Left ventricle myocardium inferior (tissue), 1 donor: ENCODE data around the gene CDK6. TPM values are rescaled to one million over a fixed set of nuclear protein-coding genes. Genes with fewer than 3 reads are reported as not detected.

ENCODE experiments used
- DNase-seq: peaks from one replicate; pipeline ENCODE4 v3.0.0-alpha.2; 2020
- H3K27ac ChIP-seq: fragments of 200-600 bp; replicated peaks from 2 replicates; pipeline ENCODE4 v1.8.0; 2021
- H3K27me3 ChIP-seq: fragments of 200-600 bp; 2 replicates; pipeline ENCODE4 v1.8.0; 2021; ENCODE audit warnings: low read depth
- H3K36me3 ChIP-seq: fragments of 200-600 bp; 2 replicates; pipeline ENCODE4 v1.8.0; 2021
- H3K4me1 ChIP-seq: fragments of 200-600 bp; 2 replicates; pipeline ENCODE4 v1.8.0; 2021
- H3K4me3 ChIP-seq: fragments of 200-600 bp; 2 replicates; pipeline ENCODE4 v1.8.0; 2021; ENCODE audit warnings: mild to moderate bottlenecking, moderate library complexity
- H3K9me3 ChIP-seq: fragments of 200-600 bp; replicated peaks from 2 replicates; pipeline ENCODE4 v1.8.0; 2021
- intact Hi-C: fragments of 100-400 bp; cut with micrococcal nuclease; formaldehyde crosslinking; loops from one replicate; pipeline ENCODE4 v1.11.0; 2022
- total RNA-seq: library from RNA; stranded (reverse); fragmentation: NEBNext Ultra II Directional; extraction: Animal tissue kit (Norgen Biotek cat#: 25700); gene quantifications from one replicate; pipeline ENCODE4 v1.2.1, GENCODE V29; 2021
- TF ChIP-seq, protein P1 (sequence below): fragments of 200-600 bp; IDR thresholded peaks from 2 replicates; pipeline ENCODE4 v1.8.0; 2021; ENCODE audit warnings: antibody characterized with exemption, mild to moderate bottlenecking, borderline replicate concordance
- donor health status: DM: no; HTN: yes; CAD: no; lungs with severe emphysema.

Gene CDK6
- total RNA-seq, 1 donor from 2014 or later = 16.5 TPM

- peaks cover 5% of the 10 kb centered on the region for H3K36me3 ChIP-seq
- no peak for DNase-seq
Observed at GRCh38 chr7:92661651-92662050, 174.7 kb downstream of the CDK6 start.

GRCh38 chr7:92658671-92659070 is 177.7 kb downstream of the CDK6 start:
- H3K36me3 ChIP-seq = peaks cover 5% of the 10 kb centered on the region
- no peak overlapping the region for H3K27ac ChIP-seq
- H3K27me3 ChIP-seq = no peaks in the 10 kb centered on the region
- no peak overlapping the region for H3K4me3 ChIP-seq
- intact Hi-C loops = no loop called here
- H3K9me3 ChIP-seq = no peaks in the 10 kb centered on the region
- H3K4me1 ChIP-seq = peaks cover 14% of the 10 kb centered on the region
- TF ChIP-seq, protein P1, sequence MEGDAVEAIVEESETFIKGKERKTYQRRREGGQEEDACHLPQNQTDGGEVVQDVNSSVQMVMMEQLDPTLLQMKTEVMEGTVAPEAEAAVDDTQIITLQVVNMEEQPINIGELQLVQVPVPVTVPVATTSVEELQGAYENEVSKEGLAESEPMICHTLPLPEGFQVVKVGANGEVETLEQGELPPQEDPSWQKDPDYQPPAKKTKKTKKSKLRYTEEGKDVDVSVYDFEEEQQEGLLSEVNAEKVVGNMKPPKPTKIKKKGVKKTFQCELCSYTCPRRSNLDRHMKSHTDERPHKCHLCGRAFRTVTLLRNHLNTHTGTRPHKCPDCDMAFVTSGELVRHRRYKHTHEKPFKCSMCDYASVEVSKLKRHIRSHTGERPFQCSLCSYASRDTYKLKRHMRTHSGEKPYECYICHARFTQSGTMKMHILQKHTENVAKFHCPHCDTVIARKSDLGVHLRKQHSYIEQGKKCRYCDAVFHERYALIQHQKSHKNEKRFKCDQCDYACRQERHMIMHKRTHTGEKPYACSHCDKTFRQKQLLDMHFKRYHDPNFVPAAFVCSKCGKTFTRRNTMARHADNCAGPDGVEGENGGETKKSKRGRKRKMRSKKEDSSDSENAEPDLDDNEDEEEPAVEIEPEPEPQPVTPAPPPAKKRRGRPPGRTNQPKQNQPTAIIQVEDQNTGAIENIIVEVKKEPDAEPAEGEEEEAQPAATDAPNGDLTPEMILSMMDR = no peak
- DNase-seq = no peak

More at GRCh38 chr7:92661651-92662050, 174.7 kb downstream of the CDK6 start:
- Histone ChIP-seq H3K4me1 (no peaks in the 10 kb centered on the region), H3K27ac (no peak overlapping the region), H3K27me3 (no peaks in the 10 kb centered on the region), H3K4me3 (no peak overlapping the region), H3K9me3 (no peaks in the 10 kb centered on the region)
- TF ChIP-seq, protein P1 = no peak
- intact Hi-C loops = no loop called here

DNA sequence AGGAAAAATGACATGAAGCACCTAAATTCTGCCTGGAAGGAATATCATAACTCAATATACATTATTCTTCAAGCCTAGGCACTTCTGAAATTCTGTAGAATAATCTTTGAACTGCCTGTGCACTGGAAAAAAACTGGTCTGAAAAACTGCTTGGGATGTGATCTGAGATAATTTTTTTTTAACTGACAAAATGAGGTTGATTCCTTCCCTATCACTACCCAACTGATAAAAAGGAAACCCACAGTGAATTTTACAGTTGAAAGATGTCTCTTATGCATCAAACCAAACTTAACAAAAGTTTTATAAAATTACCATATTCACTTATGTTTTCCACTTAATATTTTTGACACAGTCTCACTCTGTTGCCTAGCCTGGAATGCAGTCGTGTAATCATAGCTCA is 179.0 kb downstream of the CDK6 start:
- TF ChIP-seq, protein P1 = no peak
- DNase-seq = no peak
- peaks cover 5% of the 10 kb centered on the region for H3K36me3 ChIP-seq
- no peak overlapping the region for H3K4me3 ChIP-seq
- H3K4me1 ChIP-seq = peaks cover 14% of the 10 kb centered on the region
- H3K27me3 ChIP-seq = no peaks in the 10 kb centered on the region
- intact Hi-C loops = no loop called here
- H3K27ac ChIP-seq = no peak overlapping the region
- no peaks in the 10 kb centered on the region for H3K9me3 ChIP-seq

GRCh38 chr7:92656121-92656520 is 180.3 kb downstream of the CDK6 start:
- Histone ChIP-seq H3K36me3 (peaks cover 5% of the 10 kb centered on the region), H3K27me3 (no peaks in the 10 kb centered on the region), H3K4me3 (no peak overlapping the region), H3K4me1 (peaks cover 14% of the 10 kb centered on the region), H3K27ac (no peak overlapping the region), H3K9me3 (no peaks in the 10 kb centered on the region)
- DNase-seq = no peak
- intact Hi-C loops = no loop called here
- TF ChIP-seq, protein P1 = no peak

DNA sequence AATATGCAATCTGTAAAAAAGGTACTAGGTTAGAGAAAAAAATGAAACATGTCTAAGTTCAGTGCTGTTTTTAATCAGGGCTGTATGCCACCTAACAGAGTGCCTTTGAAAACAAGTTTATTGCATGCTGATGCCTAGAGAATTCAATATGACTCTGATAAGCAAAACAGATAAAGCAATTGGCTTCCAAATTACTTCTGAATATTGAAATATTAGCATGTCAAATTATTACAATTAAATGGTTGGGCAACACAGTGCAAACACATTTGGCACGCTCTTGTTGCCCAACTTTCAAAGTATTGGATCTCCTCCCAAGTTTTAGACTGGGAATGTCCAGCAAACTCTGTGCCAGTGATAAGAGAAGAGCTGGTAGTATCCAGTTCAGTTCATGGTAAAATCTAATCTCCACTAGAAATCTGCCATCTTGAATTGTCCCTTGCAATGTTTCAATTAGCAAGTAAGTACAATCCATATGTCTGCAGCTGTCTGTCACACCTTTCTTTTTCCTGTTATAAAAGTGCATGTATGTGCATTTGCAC is 181.0 kb downstream of the CDK6 start:
- DNase-seq = no peak
- Histone ChIP-seq H3K27me3 (no peaks in the 10 kb centered on the region), H3K36me3 (peaks cover 5% of the 10 kb centered on the region), H3K4me1 (peaks cover 14% of the 10 kb centered on the region), H3K4me3 (no peak overlapping the region), H3K27ac (no peak overlapping the region), H3K9me3 (no peaks in the 10 kb centered on the region)
- TF ChIP-seq, protein P1 = no peak
- intact Hi-C loops = no loop called here
